Measurements from ENCODE around the gene RERE.
"Not testable (repeated sequence)": the region's sequence is repeated elsewhere in the genome, so short reads cannot be mapped to it uniquely, and the experiment has no call there.

RERE gene

DNA sequence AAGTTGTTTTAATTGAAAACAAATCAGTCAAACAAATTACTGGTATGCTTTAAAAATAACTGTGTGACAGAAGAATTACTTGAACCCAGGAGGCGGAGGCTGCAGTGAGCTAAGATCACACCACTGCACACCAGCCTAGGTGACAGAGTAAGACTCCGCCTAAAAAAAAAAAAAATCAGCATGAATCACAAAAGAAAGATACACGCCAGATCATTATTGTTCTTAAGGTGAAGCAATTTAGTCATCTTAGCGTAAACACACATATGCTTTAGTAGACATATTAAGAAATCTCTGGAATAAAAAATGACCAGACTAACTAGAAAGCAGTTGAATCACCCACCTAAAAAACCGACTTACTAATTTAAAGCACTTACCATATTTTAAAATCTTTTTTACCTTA is 20.2 kb downstream of the RERE start:
- DNase-seq: no peak

DNA sequence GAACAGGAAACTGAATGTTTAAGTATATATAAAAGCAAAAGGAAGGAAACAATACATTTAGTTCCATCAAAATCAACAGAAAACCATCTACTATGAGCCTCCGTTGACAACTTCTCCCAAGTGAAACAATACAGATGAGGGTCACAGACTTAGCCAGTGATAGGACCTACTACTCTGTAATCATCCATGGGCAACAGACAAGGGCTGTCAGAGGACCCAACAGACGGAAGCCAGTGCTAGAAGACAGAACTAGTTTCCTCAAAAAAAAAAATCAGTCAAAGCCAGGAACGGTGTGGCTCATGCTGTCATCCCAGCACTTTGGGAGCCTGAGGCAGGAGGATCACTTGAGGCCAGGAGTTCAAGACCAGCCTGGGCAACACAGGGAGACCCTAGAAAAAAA is 20.6 kb downstream of the RERE start:
- no peak for DNase-seq

DNA sequence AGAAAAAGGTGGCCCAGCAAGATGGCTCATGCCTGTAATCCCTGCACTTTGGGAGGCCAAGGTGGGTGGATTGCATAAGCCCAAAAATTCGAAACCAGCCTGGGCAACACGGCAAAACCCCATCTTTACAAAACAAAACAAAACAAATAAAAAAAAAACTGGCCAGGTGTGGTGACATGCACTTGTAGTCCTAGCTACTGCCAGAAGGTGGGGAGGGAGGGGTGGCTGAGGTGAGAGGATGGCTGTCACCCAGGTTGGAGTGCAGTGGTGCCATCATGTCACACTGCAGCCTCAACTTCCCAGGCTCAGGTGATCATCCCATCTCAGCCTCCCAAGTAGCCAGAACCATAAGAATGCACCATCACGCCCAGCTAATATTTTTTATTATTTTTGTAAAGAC is 22.8 kb downstream of the RERE start:
- no peak for DNase-seq

GRCh38 chr1:8791819-8792218 is 25.6 kb downstream of the RERE start:
- no peak for DNase-seq

- no peak for DNase-seq
Observed at GRCh38 chr1:8790987-8791386, 26.5 kb downstream of the RERE start.

DNA sequence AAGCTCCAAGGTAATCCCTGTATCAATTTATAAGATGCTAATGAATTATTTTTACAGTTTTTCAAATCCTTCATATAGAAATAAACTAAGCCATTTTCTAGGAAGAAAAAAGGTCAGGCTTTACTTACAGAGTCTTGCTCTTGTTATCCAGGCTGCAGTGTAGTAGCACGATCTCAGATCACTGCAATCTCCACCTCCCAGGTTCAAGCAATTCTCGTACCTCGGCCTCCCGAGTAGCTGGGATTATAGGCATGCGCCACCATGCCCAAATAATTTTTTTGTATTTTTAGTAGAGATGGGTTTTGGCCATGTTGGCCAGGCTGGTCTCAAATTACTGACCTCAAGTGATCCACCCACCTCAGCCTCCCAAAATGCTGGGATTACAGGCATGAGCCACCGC is 27.0 kb downstream of the RERE start:
- no peak for DNase-seq

DNA sequence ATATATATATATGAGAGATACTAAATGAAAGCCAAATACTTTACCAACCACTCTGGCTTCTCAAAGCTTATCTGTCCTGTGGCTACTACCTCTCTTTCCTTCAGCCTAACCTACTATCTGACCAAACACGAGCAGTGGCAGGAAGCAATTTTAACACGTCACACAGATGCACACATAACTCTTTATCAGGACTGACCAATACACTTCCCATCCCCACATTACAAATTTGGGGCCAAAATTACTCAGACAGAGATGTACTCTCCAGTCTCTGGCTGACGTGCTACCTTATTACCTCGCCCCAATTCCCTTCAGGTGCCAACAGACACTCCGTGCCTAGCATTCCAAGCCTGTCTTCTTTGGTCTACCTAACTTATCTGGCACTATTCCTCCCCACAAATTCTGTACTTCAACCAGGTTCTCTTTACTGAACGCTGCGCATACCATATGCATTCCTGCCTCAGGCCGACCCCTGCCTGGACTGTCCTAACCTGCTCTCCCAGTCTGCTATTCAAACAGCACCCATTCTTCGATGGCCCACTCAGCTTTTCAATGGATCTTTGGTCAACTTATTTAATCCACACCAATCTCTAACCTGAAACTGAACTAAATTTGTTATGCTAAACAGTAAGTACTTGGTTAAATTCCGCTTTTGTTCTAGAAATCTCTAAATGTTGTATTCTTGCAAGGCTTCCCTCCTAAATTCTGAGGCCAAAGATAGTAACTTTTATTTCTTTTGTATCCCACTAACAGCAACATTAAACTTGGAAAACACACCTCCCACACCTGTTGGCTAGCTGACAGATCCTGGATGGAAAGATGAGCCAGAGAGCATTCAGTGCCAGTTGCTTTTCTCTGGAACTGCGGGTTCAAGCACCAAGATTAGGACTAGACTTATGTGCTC is 27.9 kb downstream of the RERE start:
- no peak for DNase-seq

- DNase-seq: no peak
Observed at GRCh38 chr1:8787218-8787617, 30.2 kb downstream of the RERE start.

DNA sequence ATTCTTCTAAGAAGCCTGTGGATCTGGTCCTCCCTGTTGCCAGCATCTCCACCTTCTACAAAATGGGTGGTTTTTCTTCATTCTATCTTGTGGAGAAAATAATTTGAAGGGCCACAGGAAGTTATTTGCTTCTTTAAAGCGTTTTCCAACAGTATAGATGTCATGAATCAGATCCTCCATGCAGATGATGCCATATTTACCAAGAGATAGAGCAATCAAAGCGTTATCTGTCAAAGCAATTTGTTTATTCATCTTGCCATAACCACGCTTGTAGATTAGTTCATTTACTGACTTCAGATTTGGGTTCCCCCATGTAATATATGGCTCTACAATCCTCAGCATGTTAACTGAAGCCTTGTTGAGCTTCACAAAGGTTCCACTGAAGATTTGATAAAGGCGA is 31.2 kb downstream of the RERE start:
- not testable (repeated sequence) for DNase-seq

GRCh38 chr1:8782955-8783354 is 34.5 kb downstream of the RERE start:
- DNase-seq: no peak

- no peak for DNase-seq
Observed at GRCh38 chr1:8782001-8782620, 35.3 kb downstream of the RERE start.

- DNase-seq: no peak
Observed at GRCh38 chr1:8780405-8780804, 37.0 kb downstream of the RERE start.

DNA sequence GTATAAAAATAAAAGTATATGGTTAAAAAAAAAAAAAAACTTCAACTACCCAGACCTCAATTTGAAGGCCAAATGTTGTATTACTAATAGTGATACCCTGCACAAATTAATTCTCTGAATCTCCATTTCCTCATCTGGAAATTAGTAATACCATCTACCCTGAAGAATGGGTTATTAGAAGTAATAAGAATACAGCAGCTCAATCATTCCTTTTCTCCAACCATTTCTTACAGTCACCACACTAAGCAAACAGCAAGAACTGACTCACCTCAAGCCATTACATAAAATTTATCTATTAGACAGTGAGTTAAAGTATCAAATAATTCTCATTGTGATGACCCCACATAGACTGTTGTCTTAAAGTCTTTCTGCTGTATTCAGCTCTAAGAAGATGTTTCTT is 39.6 kb downstream of the RERE start:
- no peak for DNase-seq

DNA sequence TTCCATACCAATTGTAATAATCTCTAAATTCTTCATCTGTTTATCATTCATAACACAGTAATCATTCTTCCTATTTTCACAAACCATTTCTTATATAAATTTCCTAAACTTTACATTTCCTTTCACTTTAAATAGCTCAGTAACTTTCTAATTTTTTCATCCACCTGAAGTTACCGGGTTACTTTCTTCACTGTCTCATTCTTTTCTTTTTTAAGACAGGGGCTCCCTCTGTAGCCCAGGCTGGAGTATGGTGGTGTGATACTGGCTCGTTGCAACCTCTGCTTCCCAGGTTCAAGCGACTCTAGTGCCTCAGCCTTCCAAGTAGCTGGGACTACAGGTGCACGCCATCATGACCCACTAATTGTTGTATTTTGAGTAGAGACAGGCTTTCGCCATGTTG is 41.3 kb downstream of the RERE start:
- DNase-seq: no peak

- no peak for DNase-seq
Observed at GRCh38 chr1:8767006-8767405, 50.4 kb downstream of the RERE start.

- DNase-seq: no peak
Observed at GRCh38 chr1:8765198-8765597, 52.2 kb downstream of the RERE start.

DNA sequence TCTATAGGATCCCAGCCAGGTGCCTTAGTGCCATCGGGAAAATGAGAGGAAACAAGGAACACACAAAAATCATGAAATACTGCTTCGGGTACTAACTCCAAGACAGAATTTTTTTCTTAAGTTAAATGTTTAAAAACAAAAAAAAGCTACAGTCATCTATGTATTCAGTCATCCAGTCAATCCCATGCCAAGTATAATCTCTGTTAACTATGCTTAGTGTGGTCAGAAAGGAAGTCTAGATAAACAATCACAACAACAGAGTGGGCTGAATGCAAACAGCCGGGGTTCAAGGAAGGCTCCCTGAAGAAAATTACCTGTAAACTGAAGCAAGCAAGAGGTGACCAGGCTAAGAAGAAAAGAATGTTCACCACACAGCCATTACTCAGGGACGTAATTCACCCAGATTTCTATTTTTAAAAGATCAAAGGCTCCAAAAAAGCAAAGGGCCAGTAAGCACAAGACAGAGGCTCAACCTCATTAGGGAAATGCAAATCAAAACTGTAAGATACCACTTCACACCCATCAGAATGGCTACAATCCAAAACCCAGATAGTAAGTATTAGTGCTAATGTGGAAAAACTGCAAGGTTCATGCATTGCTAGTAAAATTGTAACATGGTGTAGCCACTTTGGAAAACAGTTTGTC is 53.0 kb downstream of the RERE start:
- DNase-seq: no peak

GRCh38 chr1:8763888-8764287 is 53.6 kb downstream of the RERE start:
- DNase-seq: no peak

DNA sequence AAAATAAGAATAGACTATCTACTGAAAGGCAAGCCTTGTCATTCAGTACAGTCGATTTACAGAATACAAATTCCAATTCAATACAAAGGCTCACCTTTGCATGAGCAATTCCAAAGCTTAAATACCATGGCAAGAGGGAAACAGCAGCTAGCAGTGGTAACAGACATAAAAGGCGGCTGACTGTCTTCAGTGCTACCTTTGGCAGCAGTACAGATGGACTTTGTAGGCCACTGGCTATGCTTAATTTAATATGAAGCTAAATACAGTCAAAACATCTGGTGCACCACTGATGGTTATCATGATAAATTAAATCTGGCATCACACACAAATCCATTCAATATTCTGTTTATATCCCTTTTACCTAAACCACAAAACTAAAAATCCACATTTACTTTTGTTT is 62.4 kb downstream of the RERE start:
- no peak for DNase-seq

DNA sequence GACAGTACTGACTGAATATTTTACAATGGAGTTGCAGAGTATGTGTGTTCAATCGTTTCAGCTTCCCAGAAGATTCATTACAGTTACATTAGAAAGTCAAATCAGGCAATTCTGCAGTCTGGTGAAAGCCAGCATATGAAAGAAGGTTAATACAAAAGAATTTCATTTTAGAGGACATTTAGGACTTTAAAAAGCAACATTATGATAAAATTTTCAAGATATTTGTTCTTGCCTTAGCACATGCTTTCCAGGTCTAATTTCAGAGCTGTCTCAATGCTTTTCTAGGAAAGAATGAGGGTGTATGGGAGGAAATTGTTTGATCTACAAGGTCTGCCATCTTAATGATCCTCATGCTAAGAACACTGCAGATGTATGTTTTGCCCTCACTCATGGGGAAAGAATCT is 63.2 kb downstream of the RERE start:
- no peak for DNase-seq

DNA sequence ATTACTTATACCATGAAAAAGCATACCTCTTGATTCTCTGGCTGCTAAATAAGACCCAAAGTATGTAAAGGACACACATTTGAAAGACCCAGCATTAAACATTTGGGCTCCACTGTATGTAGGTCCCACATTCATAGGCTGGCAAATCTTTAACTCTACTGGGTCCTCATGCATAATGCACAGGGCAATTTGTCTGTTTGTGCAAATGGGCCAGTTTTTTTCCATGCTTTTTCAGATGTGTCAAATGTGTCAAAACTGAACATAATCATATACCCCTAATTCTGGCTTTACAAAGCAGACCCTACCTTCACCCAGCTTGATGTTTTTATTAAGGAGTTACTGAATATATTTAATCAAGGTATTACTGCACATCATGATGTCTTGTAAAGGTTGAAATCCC is 63.7 kb downstream of the RERE start:
- no peak for DNase-seq

DNA sequence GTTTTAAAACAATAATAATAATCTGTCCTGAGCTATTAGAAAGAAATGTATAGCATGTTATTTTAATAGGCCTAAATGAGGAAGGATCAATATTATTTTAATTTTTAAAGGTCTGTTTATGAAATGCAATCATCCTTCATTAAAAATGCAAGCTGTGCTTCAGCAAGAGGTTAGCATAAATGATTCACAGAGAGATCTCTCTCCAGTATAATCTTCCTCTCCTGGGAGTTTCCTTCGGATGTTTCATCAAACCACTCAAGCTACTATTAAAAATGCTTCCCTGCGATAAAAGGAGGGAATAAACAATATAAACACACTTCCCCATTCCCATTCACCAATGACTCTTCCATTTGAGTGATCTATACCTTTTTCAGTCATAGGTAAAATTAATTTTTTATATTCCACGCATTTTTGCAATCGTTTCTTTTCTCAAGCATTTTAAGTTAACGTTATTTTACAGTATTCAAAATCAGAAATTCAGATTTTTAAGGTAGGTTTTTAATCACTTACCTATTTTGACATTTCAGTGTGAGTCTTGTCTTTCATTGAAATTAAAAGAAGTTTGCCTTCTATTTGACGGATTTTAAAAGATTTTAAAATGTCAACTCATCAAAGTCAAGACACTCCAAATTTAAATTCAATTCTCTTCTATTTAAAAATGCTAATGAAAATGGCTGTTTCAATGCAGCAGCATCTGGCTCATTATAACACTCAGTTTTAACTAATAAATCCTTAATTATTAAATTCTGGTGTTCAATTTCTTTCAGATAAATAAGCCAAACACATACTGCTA is 64.3 kb downstream of the RERE start:
- DNase-seq: no peak

DNA sequence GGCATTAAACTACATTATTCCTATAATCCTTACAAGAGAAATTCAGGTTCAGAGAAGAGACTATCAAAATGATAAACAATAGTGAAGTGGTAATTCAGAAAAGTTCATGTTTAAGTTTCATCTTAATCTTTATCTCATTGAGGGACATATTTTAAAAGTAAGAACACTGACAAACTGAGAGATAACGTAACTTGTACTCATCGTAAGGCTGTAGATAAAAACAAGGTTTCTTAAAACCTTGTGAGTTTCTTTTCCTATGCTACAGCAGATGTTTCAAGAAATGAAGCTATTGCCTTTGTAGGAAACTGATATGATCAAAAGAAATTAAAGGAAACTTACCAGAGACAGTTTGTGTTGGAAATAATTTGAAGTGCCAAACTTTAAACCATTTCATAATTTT is 65.0 kb downstream of the RERE start:
- DNase-seq: no peak

Measured in CD4-positive, alpha-beta T cell treated with Interleukin-6 for 4 hours (primary cell).